DLD1 (cell line): ENCODE data around the gene CZIB.
"Not testable (repeated sequence)": the region's sequence is repeated elsewhere in the genome, so short reads cannot be mapped to it uniquely, and the experiment has no call there.

Source experiments
- in situ Hi-C: cut with HindIII; loops from 2 replicates; pipeline ENCODE4 v1.10.0; 2017; ENCODE audit warnings: low sequenced_read_pairs

CZIB gene

GRCh38 chr1:53238197-53239155 lies 18.0 kb upstream of the CZIB start, which contains the start of gene MAGOH:
Gene MAGOH, minus strand, starts transcription at chr1:53238518. Its CDS starts 70 bp downstream, at chr1:53238448.
- in situ Hi-C loops = loop anchor here (10.0 kb wide), 1 partner anchor 56 kb away; no protein-coding TSS in a partner anchor

- in situ Hi-C loops = loop anchor here (10.0 kb wide), 1 partner anchor 57 kb away; no protein-coding TSS in a partner anchor
Measured at GRCh38 chr1:53237638-53238037, 17.2 kb upstream of the CZIB start.

- in situ Hi-C loops = no loop called here
Measured at GRCh38 chr1:53220962-53221286, 490 bp upstream of the CZIB start.

- in situ Hi-C loops = no loop called here
Measured at GRCh38 chr1:53219711-53220110, 723 bp downstream of the CZIB start.

- in situ Hi-C loops = no loop called here
Measured at GRCh38 chr1:53218201-53218600, 2.2 kb downstream of the CZIB start.

GRCh38 chr1:53214376-53214940 lies 6.0 kb downstream of the CZIB start:
- in situ Hi-C loops = no loop called here

- in situ Hi-C loops = no loop called here
Measured at GRCh38 chr1:53210954-53211353, 9.5 kb downstream of the CZIB start.

- in situ Hi-C loops = no loop called here
Measured at GRCh38 chr1:53210352-53210751, 10.1 kb downstream of the CZIB start.

GRCh38 chr1:53207726-53208125 lies 12.7 kb downstream of the CZIB start:
- in situ Hi-C loops = no loop called here

GRCh38 chr1:53206735-53207379 lies 13.6 kb downstream of the CZIB start:
- in situ Hi-C loops = no loop called here

GRCh38 chr1:53206083-53206685 lies 14.2 kb downstream of the CZIB start:
- in situ Hi-C loops = not testable (repeated sequence)

- in situ Hi-C loops = not testable (repeated sequence)
Measured at GRCh38 chr1:53205496-53205895, 14.9 kb downstream of the CZIB start.

- in situ Hi-C loops = no loop called here
Measured at GRCh38 chr1:53203466-53203865, 17.0 kb downstream of the CZIB start.

GRCh38 chr1:53198241-53198651 lies 22.2 kb downstream of the CZIB start:
- in situ Hi-C loops = no loop called here

GRCh38 chr1:53197291-53198200 lies 22.9 kb downstream of the CZIB start:
- in situ Hi-C loops = no loop called here

GRCh38 chr1:53196485-53197290 lies 23.7 kb downstream of the CZIB start, which contains the start of gene CPT2:
Gene CPT2, plus strand, starts transcription at chr1:53196824. Its CDS starts 120 bp downstream, at chr1:53196944.
- in situ Hi-C loops = no loop called here

- in situ Hi-C loops = no loop called here
Measured at GRCh38 chr1:53196017-53196484, 24.4 kb downstream of the CZIB start.

- in situ Hi-C loops = no loop called here
Measured at GRCh38 chr1:53195246-53196016, 25.0 kb downstream of the CZIB start.
